Fibroblast of villous mesenchyme (primary cell): ENCODE data around the gene ERF. TPM values are rescaled to one million over a fixed set of nuclear protein-coding genes. Genes with fewer than 3 reads are reported as not detected.

ENCODE experiments used
- DNase-seq: peaks from one replicate; pipeline ENCODE4 v3.0.0-alpha.2; 2010; ENCODE audit warnings: low read depth
- H3K4me3 ChIP-seq: 2 replicates; pipeline ENCODE4 v1.5.1; 2011; ENCODE audit warnings: low read depth, mild to moderate bottlenecking, low read length
- CTCF ChIP-seq: IDR thresholded peaks from 2 replicates; pipeline ENCODE4 v1.5.1; 2012; ENCODE audit warnings: low read depth, mild to moderate bottlenecking, low read length; ENCODE audit not compliant: insufficient read depth
- total RNA-seq: library from RNA; depleted of rRNA; stranded (reverse); fragments of >200 nt; gene quantifications from 2 replicates; pipeline ENCODE4 v1.2.3, GENCODE V29; 2012

The ERF gene
- total RNA-seq, 1 donor = 27.6 TPM

DNA sequence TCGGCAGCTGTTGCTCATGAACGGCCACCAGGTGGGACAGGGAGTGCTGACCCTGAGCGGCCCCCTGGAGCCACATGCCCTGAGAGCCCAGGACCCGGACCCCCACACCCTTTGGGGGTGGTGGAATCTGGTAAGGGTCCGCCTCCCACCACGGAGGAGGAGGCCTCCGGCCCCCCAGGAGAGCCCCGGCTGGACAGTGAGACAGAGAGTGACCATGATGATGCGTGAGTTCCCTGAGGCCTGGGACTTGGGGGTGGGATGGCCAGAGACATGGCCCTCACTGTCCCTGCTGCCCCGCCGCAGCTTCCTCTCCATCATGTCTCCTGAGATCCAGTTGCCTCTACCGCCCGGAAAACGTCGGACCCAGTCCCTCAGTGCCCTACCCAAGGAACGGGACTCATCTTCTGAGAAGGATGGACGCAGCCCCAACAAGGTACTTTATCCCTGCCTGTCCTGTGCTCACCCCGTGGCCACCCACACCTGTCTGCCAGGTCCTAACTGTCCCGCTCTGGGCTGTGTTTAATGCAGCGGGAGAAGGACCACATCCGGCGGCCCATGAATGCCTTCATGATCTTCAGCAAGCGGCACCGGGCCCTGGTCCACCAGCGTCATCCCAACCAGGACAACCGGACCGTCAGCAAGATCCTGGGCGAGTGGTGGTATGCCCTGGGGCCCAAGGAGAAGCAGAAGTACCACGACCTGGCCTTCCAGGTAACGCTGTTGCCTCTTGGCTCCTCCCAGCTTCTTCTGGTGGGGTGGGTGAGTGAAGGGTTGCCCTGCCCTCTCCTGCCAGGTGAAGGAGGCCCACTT is 32.3 kb upstream of the ERF start:
- TF ChIP-seq CTCF = no peak
- no peak overlapping the region for H3K4me3 ChIP-seq
- DNase-seq = no peak

DNA sequence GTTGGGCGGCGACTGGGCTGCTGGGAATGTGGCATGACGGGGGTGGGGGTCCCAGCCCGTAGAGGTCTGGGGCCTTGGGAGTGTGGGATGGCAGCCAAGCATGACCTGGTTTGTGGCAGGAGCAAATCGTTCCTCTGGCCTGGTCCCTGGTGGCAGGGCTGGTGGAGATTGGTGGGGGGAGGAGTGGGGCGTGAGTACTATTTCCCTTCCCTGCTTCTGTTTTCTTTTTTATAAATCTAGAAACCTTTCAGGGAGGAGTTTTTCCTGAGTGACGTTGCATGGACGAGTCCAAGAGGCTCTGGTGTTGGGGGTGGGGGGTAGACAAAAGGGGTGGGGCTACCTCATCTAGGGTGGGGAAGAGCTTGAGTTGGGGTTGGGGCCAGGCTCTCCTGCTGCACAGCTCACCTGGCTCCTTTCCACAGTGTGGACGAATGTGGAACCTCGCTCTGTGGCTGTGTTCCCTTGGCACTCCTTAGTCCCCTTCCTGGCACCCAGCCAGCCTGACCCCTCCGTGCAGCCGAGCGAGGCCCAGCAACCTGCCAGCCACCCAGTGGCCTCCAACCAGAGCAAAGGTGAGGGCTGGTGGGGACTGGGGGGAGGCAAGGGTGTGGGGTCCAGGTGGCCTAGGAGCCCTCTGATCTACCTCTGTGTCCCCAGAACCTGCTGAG is 31.6 kb upstream of the ERF start:
- TF ChIP-seq CTCF = no peak
- DNase-seq = no peak
- no peak overlapping the region for H3K4me3 ChIP-seq

- no peak for TF ChIP-seq CTCF
- no peak for DNase-seq
- H3K4me3 ChIP-seq = no peak overlapping the region
Observed at GRCh38 chr19:42285988-42286348, 31.0 kb upstream of the ERF start.

- H3K4me3 ChIP-seq = peak overlapping the region; percentile 71
- no peak for DNase-seq
- TF ChIP-seq CTCF = no peak
Observed at GRCh38 chr19:42285541-42285941, 30.6 kb upstream of the ERF start.

DNA sequence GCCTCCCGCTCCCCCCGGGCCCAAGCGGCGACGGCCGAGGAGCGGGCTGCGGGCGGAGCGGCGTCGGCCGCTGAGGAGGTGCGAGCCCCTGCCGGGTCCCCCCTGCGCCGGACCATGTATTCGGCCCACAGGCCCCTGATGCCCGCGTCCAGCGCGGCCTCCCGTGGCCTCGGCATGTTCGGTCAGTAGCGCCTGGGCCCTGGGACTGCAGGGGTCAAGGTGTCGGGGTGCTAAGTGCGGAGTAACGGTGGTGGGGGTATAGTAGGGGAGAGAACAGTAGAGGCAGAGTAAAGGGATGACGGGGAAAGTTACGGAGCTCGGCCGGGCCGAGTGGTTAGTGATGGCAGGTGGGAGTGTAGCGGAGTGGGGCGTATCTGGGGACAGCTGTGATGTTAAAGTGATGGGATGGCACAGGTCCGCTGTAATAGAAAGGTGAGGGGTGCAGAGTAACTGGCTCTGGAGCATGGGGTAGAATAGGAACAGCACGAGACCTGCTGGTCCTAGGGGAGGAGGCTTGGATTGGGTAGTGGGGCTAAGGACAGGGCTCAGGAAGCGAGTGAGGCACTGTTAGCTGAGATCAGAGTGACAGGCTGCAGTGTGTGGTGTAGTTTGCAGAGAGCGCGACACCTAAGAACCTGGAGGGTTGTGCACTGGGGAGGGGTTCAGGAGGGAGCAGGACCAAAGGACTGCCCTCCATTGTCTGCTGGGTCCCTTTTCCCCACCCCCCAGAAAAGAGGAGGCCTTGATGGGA is 29.8 kb upstream of the ERF start:
- no peak for DNase-seq
- H3K4me3 ChIP-seq = peak overlapping the region; percentile 71
- TF ChIP-seq CTCF = no peak

GRCh38 chr19:42284066-42284501 is 29.2 kb upstream of the ERF start:
- no peak for TF ChIP-seq CTCF
- H3K4me3 ChIP-seq = peak overlapping the region; percentile 71

More at GRCh38 chr19:42284066-42284501, 29.2 kb upstream of the ERF start:
- peak; percentile 77 for DNase-seq
